LNCAP (cell line): ENCODE measurements around the gene GAST.

ENCODE experiments used
- TF ChIP-seq, protein P1 (sequence below): fragments of 450-650 bp; IDR thresholded peaks from 2 replicates; pipeline ENCODE4 v1.5.1; 2017; ENCODE audit warnings: mild to moderate bottlenecking

The GAST gene

DNA sequence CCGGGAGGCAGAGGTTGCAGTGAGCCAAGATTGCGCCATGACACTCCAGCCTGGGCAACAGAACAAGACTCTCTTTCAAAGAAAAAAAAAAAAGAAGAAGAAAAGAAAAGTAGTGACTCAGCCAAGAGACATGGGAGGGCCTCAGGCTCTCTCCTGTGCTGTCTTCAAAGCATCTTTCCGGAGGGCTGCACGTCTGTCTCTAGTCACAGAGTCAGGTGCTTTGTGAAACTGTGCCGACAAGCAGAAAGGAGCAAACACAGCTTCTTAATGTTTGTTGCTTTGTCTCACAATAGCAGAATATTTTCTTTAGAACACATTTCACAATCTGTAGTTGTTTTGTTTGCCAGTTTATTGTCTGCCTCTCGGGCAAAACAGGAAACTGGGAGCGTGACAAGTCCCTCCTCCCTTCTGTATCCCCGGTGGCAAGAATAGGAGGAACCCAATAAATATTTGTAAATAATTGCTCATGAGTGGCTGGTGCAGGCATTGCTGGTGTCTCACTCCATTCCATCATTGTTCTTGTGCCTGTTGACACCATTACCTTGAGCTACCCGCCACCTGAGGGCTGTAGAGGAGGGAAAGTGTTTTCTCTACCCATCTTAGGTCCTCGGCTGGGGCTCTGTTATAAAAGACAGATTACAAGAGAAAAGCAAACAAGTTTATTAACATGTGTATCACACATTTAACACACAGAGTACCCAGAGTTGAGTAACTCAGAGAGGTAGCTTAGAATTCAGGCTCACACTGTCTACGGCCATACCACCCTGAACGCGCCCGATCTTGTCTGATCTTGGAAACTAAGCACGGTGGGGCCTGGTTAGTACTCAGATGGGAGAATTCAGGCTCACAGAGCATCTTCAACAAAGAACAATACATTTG lies 5.5 kb downstream of the GAST start:
- TF ChIP-seq, protein P1, sequence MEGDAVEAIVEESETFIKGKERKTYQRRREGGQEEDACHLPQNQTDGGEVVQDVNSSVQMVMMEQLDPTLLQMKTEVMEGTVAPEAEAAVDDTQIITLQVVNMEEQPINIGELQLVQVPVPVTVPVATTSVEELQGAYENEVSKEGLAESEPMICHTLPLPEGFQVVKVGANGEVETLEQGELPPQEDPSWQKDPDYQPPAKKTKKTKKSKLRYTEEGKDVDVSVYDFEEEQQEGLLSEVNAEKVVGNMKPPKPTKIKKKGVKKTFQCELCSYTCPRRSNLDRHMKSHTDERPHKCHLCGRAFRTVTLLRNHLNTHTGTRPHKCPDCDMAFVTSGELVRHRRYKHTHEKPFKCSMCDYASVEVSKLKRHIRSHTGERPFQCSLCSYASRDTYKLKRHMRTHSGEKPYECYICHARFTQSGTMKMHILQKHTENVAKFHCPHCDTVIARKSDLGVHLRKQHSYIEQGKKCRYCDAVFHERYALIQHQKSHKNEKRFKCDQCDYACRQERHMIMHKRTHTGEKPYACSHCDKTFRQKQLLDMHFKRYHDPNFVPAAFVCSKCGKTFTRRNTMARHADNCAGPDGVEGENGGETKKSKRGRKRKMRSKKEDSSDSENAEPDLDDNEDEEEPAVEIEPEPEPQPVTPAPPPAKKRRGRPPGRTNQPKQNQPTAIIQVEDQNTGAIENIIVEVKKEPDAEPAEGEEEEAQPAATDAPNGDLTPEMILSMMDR: no peak

DNA sequence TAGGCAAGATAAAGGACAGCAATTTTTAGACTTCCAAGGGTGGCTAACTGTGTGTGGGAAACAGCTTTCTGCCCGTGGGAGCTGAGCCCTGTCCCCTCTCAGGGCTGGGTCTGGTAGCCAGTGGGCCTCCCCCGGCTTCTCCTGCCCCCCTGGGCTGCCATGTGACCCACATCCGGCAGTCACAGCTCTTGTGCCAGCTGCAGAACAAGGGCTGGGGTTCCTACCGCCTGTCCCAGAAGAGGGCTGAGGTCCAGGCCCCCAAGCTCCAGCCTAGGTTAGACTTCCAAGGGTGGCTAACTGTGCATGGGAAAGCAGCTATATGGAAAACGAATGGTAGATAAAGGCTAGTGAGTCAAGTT lies 6.1 kb downstream of the GAST start:
- TF ChIP-seq, protein P1: no peak

DNA sequence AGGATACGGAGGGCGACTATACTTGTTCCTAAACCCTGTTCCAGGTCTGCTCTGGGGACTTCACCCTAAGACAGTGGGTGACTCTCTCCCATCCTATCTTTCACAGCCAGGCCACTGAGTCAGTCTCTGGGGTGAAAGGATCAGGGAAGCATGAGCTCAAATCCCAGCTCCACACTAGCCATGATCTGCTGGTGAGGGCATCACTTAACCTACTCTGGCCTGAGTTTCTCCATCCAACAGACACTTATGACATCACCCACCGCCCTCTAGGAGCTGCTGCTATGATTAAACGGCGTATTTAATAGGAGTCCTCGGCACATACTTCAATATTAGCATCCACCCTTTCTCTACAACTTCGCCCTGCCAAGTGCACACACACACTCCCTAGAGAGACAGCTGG lies 10.1 kb downstream of the GAST start:
- TF ChIP-seq, protein P1: no peak

DNA sequence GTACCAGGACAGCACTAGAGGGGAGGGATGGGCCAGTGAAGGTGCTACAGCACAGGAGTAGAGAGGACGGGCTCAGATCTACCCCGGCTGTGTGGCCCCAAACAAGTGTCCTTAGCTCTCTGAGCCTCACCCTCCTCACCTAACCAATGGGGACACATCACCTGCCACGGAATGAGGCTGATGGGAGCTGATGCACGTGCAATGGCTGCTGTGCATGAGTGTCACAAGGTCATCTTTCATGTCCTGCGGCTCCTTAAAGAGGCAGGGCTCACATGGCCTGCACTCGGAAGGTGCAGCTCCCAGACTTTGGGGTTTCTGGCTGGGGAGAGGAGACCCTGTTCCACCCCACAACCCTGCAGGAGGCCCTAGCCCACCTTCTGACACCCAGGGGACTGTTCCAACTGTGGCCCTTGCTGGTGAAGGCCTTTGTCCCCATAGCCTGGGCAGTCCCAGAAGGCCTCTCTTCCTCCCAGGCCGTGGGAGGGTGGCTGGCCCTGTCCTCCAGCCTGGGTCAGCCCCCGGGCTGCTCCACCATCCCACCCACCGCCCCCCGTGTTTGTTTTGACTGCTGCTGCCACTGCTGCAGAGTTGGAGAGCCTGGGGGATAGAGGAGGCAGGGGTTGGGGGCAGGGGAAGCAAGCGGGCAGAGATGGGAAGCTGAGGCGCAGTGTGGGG lies 11.8 kb downstream of the GAST start:
- TF ChIP-seq, protein P1: no peak

DNA sequence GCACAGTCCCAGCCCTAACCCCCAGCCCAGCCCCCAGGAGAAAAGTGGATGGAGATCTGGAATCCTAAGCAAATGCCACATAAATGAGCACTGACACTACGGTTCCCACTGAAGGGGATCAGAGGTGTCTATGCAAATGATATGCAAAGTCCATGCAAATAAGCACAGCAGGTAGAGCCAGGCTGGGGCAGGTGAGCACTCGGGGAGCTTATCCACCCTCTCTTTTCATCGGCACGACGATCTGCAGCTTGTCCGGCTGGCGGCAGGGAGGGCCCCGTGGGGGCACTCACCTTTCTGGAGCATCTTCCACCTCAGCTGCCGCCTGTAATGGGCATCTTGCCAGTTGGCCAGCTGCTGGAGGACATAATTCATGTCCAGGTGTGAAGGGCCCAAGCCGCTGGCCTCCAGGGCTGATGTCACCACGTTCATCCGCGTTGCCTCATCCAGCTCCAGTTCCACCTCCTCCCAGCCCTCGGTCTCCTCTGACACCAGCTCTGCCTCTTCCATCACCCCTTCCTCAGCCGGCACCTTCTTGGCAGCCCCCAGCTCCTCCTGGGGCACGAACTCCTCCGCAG lies 12.4 kb downstream of the GAST start:
- TF ChIP-seq, protein P1: no peak

DNA sequence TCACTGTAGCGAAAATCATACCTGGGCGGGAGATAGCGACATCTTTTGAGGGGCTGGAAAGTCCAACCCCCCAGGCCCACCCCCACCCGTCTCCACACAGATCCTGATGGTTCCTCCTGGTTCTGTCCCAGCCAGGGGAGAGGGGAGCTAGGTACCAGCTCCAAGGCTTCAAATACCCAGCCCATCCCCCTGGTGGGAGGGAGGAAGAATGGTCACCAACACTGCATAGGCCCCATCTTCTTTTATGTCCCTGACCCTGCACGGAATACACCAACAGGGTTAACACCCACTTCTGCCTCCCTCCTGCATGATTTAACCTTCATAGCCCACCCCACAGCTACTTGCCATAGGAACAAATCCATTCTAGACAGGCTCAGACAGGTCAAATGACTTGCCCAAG lies 13.0 kb downstream of the GAST start:
- TF ChIP-seq, protein P1: no peak

DNA sequence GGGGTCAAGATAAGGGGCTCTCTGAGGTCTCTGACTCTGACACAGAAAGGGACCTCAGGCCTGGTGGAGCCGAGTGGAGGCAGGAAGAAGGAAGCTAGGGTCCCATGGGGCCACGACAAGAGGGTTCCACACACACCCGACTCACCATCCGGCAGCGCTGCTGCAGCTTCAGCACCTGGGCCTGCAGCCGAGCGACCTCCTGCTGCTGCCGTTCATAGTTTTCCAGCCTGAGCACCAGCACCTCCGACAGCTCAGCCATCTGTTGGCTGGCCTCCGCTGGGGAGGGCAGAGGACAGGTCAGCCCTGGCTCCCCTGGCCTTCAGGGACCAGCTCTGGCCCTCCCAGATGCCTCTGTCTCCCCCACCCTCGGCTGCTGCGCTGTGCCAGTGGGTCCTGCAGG lies 15.9 kb downstream of the GAST start:
- TF ChIP-seq, protein P1: no peak
